ENCODE data around the gene RAB5B.
"Not testable (repeated sequence)": the region's sequence is repeated elsewhere in the genome, so short reads cannot be mapped to it uniquely, and the experiment has no call there.

The RAB5B gene

GRCh38 chr12:55982319-55982936 is 8.6 kb downstream of the RAB5B start:
- no peak for DNase-seq (ENCODE audit: low read depth, low spot score)

- no peak for DNase-seq (ENCODE audit: low read depth, low spot score)
Observed at GRCh38 chr12:55983232-55983842, 9.5 kb downstream of the RAB5B start.

GRCh38 chr12:55984861-55985260 is 11.0 kb downstream of the RAB5B start:
- no peak for DNase-seq (ENCODE audit: low read depth, low spot score)

- no peak for DNase-seq (ENCODE audit: low read depth, low spot score)
Observed at GRCh38 chr12:55985341-55985740, 11.5 kb downstream of the RAB5B start.

GRCh38 chr12:55985976-55986375 is 12.1 kb downstream of the RAB5B start:
- DNase-seq (ENCODE audit: low read depth, low spot score), result not testable (repeated sequence)

- no peak for DNase-seq (ENCODE audit: low read depth, low spot score)
Observed at GRCh38 chr12:55991110-55991509, 17.2 kb downstream of the RAB5B start.

GRCh38 chr12:55993230-55993853 is 19.5 kb downstream of the RAB5B start:
- no peak for DNase-seq (ENCODE audit: low read depth, low spot score)

GRCh38 chr12:55995366-55995765 is 21.5 kb downstream of the RAB5B start:
- no peak for DNase-seq (ENCODE audit: low read depth, low spot score)

- DNase-seq (ENCODE audit: low read depth, low spot score), result no peak
Observed at GRCh38 chr12:55996201-55996714, 22.4 kb downstream of the RAB5B start.

- peak; percentile 88 for DNase-seq (ENCODE audit: low read depth, low spot score)
Observed at GRCh38 chr12:55996715-55997534, 23.0 kb downstream of the RAB5B start, which contains the start of gene SUOX. Gene SUOX (plus strand): TSS chr12:55997276. CDS start chr12:56002222, 4,946 bp downstream.

- DNase-seq (ENCODE audit: low read depth, low spot score), result no peak
Observed at GRCh38 chr12:55997535-55997859, 23.6 kb downstream of the RAB5B start.

GRCh38 chr12:55999522-55999921 is 25.6 kb downstream of the RAB5B start:
- not testable (repeated sequence) for DNase-seq (ENCODE audit: low read depth, low spot score)

GRCh38 chr12:55999999-56000540 is 26.2 kb downstream of the RAB5B start:
- not testable (repeated sequence) for DNase-seq (ENCODE audit: low read depth, low spot score)

GRCh38 chr12:56001487-56002100 is 27.7 kb downstream of the RAB5B start:
- no peak for DNase-seq (ENCODE audit: low read depth, low spot score)

GRCh38 chr12:56003376-56003775 is 29.5 kb downstream of the RAB5B start:
- not testable (repeated sequence) for DNase-seq (ENCODE audit: low read depth, low spot score)

GRCh38 chr12:56004211-56004610 is 30.3 kb downstream of the RAB5B start:
- DNase-seq (ENCODE audit: low read depth, low spot score), result no peak

GRCh38 chr12:56007564-56008559 is 34.0 kb downstream of the RAB5B start:
- DNase-seq (ENCODE audit: low read depth, low spot score), result no peak

- DNase-seq (ENCODE audit: low read depth, low spot score), result no peak
Observed at GRCh38 chr12:56010111-56010570, 36.3 kb downstream of the RAB5B start.

GRCh38 chr12:56011509-56012090 is 37.7 kb downstream of the RAB5B start:
- no peak for DNase-seq (ENCODE audit: low read depth, low spot score)

- DNase-seq (ENCODE audit: low read depth, low spot score), result no peak
Observed at GRCh38 chr12:56013482-56013881, 39.6 kb downstream of the RAB5B start.

All from smooth muscle cell of the brain vasculature (primary cell).